ENCODE data around the gene DNLZ.
"Not testable (repeated sequence)": the region's sequence is repeated elsewhere in the genome, so short reads cannot be mapped to it uniquely, and the experiment has no call there.

Gene DNLZ

DNA sequence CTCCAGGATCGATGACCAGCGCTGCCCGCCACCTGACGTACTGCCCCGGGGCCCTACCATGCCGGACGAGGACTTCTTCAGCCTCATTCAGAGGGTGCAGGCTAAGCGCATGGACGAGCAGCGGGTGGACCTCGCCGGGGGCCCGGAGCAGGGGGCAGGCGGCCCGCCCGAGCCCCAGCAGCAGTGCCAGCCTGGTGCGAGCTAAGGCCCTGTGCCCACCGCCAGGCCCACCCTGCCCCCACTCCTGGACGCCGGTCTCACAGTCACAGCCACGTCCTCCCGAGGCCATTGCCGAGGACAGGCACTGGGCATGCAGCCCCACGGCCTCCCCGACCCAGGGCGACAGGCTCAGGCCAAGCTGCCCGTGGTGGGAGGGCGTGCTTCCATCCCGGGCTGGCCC, 5.5 kb downstream of the DNLZ start:
- no peak for DNase-seq

- DNase-seq = no peak
Measured at GRCh38 chr9:136357202-136357725, 6.3 kb downstream of the DNLZ start.

DNA sequence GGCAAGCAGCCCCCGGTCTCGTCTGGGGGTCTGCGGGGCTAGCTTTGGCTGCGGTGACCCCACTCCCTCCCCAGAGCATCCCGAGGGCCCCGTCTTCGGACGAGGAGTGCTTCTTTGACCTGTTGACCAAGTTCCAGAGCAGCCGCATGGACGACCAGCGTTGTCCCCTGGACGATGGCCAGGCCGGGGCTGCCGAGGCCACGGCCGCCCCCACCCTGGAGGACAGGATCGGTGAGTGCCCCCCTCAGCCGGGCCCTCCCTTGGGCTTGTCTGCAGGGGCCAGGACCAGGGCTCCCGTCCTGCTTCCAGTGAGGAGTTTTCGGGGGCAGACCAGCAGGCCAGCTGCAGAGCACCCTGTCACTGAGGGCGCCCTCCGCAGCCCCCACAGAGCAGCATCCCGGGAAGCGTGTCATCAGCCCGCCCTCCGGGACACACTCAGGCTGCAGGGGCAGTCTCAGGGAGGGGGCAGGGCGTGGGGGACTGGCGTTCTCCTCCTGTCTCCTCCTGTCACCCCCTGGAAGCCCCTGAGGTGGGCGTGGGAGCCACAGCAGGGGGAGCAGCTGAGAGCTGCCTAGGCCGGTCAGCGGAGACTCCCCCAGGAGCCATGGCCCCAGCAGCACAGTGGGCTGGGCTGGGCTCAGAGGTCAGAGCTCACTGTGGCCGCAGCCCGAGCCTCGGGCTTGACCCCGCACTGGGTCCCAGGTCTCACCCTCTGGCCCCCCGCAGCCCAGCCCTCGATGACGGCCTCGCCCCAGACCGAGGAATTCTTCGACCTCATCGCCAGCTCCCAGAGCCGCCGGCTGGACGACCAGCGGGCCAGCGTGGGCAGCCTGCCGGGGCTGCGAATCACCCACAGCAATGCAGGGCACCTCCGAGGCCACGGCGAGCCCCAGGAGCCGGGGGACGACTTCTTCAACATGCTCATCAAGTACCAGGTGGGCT, 7.7 kb downstream of the DNLZ start:
- DNase-seq = no peak

GRCh38 chr9:136354592-136355085, 8.9 kb downstream of the DNLZ start:
- no peak for DNase-seq

DNA sequence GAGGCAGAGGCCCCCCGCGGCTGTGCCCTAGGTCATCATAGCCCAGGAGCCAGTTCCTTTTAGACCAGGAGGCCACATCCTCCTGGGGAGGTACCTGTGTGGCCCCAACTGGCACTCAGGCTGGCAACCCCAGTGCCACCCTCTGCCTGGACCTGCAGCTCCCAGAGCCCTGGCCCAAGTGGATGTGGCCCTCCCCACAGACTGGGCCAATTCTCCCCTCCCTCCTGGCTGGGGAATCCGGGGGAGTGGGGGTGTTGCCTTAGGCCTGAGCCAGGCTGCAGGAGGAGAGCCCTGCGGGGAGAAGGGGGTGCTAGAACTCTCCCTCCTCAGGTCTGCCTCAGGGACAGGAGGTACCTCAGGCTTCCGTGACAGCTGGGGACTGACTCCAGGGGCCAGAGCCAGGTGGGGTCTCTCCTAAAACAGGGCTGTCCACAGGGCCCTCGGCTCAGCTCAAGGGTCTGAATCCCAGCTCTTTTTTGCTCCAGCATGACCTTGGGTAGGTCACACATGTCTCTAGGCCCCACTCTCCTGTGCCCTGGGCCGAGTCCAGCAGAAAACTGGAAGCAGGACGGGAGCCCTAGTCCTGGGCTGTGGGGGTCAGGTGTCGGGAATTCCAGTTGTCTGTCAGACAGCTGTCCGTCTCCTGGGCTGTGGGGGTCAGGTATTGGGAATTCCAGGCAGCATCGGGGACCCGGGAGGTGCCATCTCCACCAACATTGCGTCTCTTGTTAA, 9.6 kb downstream of the DNLZ start:
- DNase-seq = no peak

DNA sequence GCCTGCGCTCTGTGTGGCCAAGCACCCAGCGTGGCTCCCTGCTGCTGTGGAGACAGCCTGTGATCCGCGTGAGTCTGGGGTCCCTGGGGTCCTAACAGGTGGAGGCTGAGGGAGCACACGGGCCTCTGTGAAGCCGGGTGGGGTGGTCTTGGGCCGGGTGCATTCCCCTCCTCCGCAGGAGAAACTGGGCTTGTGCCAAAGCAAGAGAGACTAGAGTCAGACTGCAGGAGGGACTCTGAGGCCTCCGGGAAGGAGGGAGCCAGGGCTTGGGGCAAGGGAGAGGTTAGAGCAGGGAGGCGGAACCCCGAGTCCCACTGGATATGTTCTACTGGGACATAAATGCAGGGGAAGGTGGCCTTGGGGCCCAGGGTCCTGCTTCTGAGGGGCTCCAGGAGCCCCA, 10.5 kb downstream of the DNLZ start:
- DNase-seq = no peak

DNA sequence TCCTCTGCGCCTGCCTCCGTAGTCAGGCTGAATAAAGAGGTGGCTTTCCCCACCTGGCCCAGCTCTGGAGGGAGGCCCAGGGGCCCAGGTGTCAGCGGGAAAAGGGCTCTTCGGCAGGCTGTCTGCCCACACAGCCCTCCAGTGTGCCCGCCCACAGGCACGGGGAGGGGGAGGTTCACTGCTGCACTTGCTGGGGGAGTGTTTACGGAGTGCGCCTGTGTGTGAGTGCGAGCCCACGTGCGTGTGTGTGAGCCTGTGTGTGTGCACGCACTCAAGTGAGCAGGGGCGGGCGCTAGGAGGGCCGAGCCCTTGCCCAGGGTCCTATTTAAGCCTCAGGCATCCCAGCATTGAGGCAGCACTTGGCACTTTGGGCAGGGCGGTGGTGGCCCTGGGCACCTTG, 10.9 kb downstream of the DNLZ start:
- no peak for DNase-seq

DNA sequence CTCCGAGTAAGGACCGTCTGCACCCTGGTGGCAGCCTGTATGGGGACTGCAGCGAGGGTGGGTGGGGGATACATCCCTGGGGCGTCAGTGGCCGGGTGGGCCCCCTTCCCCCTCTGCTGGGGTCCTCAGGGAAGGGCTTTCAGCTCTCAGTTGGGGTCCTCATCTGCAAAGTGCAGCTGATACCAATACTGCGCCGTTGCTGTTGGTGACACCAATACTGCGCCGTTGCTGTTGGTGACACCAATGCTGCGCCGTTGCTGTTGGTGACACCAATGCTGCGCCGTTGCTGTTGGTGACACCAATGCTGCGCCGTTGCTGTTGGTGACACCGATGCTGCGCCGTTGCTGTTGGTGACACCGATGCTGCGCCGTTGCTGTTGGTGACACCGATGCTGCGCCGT, 11.7 kb downstream of the DNLZ start:
- not testable (repeated sequence) for DNase-seq

DNA sequence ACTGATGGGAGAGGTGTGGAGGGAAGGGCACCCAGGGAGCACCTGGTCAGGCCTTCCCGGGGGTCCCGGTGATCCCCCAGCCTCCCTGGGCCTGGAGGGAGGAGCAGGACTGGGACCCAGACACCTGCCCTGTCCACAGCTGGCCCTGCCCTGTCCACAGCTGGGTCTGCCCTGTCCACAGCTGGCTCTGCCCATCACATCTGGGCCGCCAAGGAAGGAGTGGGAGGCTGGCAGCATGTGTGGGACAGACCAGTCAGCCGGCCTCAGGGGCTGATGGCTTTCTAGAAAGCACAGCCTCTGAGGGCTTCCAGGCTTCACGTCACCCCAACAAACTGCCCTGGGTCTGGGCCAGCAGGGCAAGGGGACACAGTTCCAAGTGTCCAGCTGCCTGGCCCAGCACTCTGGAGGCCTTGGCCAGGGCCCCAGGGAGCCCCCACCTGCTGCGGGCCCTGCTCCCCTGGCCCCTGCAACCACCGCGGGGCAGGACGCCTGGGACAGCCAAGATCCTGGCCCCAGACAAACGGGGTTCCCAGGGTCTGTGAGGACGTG, 12.2 kb downstream of the DNLZ start:
- no peak for DNase-seq

DNA sequence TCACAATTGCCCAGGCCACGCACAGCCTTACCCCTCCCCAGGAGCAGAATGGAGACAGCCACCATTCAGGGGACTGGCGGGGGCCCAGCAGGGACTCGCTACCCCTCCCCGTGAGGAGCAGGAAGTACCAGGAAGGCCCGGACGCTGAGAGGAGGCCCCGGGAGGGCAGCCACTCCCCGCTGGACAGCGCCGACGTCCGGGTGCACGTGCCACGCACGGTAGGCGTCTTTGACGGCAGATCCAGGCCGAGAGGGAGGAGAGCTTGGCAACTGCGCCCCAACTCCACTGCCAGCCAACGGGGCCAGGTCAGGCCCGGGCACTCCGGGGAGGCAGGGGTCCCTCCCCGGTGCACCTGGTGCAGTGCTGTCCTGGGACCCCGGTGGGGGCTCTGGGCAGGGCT, 14.0 kb downstream of the DNLZ start:
- DNase-seq = no peak

DNA sequence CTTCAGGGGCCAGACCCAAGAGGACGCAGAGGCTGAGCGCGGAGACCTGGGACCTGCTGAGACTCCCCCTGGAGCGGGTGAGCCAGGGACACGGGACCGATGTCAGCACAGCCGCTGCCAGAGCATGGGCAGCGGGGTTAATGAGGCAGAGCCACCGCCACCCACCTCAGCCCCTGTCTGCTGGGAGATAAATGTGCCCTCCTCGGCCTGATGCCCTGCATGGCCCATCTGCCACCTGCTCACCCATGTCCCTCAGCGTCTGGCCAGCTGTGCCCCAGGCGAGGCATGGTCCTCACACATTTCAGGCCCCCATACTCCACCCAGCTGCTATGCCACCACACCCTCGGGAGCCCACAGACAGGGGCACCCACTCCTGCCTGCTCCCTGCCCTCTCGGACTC, 14.9 kb downstream of the DNLZ start:
- no peak for DNase-seq

- no peak for DNase-seq
Measured at GRCh38 chr9:136347472-136348256, 15.9 kb downstream of the DNLZ start.

GRCh38 chr9:136346927-136347465, 16.5 kb downstream of the DNLZ start:
- DNase-seq = no peak

DNA sequence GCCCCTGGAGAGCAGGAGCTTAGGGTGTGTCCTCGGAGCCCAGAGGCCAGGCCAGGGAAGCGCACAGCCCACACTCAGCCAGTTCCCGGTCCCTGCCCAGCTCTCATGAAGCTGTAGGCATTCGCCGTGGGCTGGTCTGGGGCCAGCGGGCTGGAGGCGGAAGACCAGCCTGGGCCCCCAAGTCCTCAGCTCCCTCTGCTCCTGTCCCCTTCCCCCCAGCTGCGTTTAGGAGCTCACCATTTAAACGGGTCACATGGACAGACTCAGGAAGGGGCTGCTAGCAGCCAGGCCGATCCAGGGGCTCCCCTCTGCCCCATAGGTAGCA, 17.4 kb downstream of the DNLZ start:
- no peak for DNase-seq

DNA sequence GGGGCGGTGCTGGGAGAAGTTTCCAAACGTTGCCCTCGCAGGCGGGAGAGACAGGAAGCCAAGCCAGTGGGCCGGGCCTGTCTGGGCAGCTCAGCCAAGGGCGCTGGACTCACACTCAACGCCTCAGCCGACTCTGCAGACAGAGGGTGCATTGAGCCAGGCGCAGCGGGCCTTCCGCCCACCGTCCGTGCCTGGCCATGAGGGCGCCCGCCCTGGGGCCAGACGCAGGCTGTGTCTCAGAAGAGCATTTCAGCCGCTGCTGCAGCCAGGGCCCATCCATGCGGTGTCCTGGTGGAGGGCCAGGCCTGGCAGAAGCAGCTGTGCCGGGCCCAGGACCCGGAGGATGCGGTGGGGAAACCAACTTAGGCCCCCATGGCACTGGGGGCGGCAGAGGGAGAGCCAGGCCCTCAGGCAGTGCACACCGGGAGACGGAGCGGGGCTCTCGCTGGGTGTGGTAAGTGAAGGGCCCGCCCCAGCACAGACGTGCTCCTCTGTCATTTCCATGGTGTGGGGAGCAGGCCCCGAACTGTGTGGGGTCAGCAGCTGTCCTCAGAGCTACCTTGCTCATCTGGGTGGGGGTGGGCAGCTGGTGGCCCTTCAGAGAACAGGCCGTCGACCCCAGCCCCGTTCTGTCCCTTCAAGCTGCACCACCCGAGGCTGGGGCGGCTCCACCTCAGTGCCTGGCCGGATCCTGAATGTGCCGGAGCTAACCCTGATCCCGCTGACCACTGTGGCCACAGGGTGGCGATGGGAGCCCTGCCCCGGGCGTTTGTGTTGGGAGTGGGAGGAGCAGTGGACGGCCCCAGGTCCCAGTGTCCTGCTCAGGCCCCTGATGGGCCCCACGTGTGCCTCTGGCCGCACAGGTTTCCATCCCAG, 18.0 kb downstream of the DNLZ start:
- no peak for DNase-seq

DNA sequence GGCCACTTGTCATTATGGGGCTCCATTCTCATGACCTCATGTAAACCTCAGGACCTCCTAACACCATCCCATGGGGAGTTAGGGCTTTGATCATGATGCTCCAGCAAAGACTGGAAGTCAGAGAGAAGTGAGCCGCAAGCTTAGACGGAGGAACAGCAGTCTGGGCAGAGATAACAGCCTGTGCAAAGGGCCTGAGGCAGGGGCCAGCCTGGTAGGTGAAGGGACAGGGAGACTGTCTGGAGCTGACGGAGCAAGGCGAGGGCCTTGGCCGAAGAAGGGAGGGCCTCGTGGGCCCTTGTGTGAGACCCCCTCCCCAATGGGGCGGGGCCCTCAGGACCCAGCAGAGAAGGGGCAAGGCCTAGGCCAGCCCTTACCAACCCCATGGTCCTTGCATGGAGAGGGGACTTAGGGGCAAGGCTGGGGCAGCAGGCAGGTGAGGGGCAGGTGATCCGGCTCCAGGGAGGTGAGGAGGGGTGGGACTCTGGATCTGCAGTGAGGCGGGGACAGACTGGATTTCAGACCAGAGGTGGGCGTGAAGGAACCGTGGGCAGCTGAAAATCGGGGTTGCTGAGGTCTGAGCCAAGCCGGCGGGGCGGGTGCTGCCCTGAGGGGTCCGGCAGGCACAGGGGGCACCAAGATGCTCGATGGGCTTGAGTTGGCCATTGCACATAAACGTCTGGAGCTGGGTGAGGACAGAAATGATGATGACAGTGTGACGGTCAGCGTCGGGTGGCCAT, 18.8 kb downstream of the DNLZ start:
- DNase-seq = no peak

- no peak for DNase-seq
Measured at GRCh38 chr9:136343884-136344269, 19.7 kb downstream of the DNLZ start.

- no peak for DNase-seq
Measured at GRCh38 chr9:136343121-136343883, 20.2 kb downstream of the DNLZ start.

- peak; percentile 54 for DNase-seq
Measured at GRCh38 chr9:136342181-136343120, 21.1 kb downstream of the DNLZ start.
